Activated gamma-delta T cell treated with anti-CD3 and anti-CD28 coated beads, Interleukin-2, amount 50 U/mL, for 16 hours (primary cell): ENCODE results near the gene GMPR.
"Not testable (repeated sequence)": the region's sequence is repeated elsewhere in the genome, so short reads cannot be mapped to it uniquely, and the experiment has no call there.

ENCODE experiments used
- DNase-seq: peaks from one replicate; pipeline ENCODE4 v3.0.0-alpha.2; 2020; ENCODE audit warnings: low read depth

GMPR gene

DNA sequence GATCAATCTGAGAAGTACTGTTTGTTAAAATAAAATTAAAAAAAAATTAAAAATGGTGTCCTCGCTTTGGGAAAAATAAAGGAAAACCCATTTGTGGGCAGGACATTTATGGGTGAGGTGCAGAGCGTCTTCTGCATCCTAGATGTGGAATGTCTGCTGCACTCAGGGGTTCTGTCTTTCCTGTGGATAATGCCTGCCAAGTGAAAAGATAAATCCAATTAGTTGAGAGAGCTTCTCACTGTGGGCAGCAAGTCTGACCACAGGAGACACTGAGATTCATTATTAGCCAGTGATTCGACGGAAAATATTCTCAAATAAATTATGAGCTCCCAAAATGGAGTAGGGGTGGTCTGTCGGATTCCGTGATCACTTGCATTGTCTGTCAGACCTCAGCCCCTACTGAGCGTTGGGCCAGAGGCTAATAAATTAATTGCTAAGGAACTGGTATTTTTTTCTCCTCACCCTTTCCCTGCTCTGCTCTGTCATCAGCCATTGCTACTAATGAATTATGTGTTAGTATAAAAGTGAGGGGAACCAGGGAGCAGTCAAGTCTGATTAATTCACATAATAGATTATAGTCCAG is 10.0 kb downstream of the GMPR start:
- DNase-seq = no peak

GRCh38 chr6:16249971-16250370 is 11.6 kb downstream of the GMPR start:
- DNase-seq = no peak

DNA sequence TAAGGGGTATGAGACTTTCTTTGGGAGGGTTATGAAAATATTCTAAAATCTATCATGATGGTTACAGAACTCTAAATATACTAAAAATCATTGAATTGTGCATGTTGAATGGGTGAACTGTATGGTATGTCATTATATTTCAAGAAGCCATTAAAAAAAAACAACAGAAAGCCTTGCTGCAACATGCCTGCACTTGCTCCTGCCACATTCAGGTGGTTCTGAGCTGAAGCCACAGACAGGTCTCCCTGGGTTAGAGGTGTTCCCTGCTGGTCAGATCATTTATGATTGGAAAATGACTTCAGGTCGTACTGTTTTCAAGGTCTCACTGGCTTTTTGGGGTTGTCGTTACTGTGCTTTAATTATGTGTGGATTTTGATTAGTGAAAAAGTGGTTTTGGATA is 13.3 kb downstream of the GMPR start:
- no peak for DNase-seq

- DNase-seq = no peak
These were observed 14.4 kb downstream of the GMPR start for GRCh38 chr6:16252686-16253299.

DNA sequence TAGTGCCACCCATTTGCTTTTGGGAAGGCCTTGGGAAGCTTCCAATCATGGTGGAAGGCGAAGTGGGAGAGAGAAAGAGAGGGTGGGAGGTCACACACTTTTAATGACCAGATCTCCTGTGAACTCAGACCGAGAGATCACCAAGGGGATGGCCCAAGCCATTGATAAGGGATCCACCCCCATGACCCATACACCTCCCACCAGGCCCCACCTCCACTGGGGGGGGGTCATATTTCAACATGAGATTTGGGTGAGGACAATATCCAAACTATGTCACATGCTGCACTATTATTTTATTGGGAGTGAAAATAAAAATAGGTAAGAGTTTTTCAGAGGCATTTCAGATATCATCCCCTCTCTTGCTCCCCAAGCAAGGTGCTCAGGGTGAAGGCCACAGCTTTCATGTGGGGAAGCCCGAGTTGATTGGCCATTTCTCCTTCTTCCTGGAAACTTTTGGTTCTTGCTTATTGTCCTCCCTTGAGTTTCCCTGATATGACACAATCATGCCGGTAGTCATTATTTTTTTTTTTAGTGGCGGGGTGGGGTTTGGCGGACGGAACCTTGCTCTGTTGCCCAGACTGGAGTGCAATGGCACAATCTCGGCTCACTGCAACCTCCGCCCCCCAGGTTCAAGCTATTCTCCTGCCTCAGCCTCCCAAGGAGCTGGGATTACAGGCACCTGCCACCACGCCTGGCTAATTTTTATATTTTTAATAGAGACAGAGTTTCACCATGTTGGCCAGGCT is 15.2 kb downstream of the GMPR start:
- no peak for DNase-seq

GRCh38 chr6:16254535-16254934 is 16.1 kb downstream of the GMPR start:
- DNase-seq = no peak

GRCh38 chr6:16256781-16257180 is 18.4 kb downstream of the GMPR start:
- DNase-seq = no peak

- no peak for DNase-seq
These were observed 19.8 kb downstream of the GMPR start for GRCh38 chr6:16257999-16258708.

- no peak for DNase-seq
These were observed 20.3 kb downstream of the GMPR start for GRCh38 chr6:16258709-16259075.

- not testable (repeated sequence) for DNase-seq
These were observed 21.2 kb downstream of the GMPR start for GRCh38 chr6:16259604-16260003.

DNA sequence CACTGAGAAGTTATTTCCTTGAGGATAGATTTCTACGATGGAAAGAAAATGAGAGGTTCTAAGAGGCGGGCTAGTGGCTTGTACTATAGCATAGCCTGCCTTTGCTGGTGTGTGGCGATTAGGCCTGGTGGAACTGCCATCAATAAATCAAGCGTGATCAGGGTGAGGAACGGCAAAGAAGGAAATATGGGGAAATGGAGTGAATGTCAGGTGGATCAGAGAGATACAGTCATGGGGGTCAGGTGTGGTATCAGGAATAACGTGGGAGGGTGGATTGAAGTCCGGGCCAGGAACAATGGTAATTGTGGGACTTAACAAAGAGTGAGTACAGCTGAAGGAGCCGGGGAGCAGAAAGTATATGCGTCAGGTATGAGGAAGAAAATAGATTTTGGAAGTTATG is 22.2 kb downstream of the GMPR start:
- DNase-seq = not testable (repeated sequence)

GRCh38 chr6:16262773-16263172 is 24.4 kb downstream of the GMPR start:
- not testable (repeated sequence) for DNase-seq

GRCh38 chr6:16263464-16264099 is 25.2 kb downstream of the GMPR start:
- not testable (repeated sequence) for DNase-seq

GRCh38 chr6:16264785-16265184 is 26.4 kb downstream of the GMPR start:
- DNase-seq = no peak

GRCh38 chr6:16265351-16266341 is 27.3 kb downstream of the GMPR start:
- DNase-seq = no peak

GRCh38 chr6:16267428-16268263 is 29.3 kb downstream of the GMPR start:
- no peak for DNase-seq

GRCh38 chr6:16269442-16270070 is 31.2 kb downstream of the GMPR start:
- DNase-seq = not testable (repeated sequence)

- no peak for DNase-seq
These were observed 31.9 kb downstream of the GMPR start for GRCh38 chr6:16270178-16270794.

GRCh38 chr6:16271428-16271827 is 33.0 kb downstream of the GMPR start:
- no peak for DNase-seq
